HG03175 (cell line): ENCODE measurements around the gene EIF3D.

ENCODE experiments used
- ATAC-seq: cut with Tn5 transposase; IDR thresholded peaks from one replicate; pipeline ENCODE4 v1.9.1; 2021; ENCODE audit warnings: mild to moderate bottlenecking, moderate library complexity; ENCODE audit not compliant: unreplicated experiment

The EIF3D gene

GRCh38 chr22:36467946-36468345 lies 61.0 kb downstream of the EIF3D start:
- no peak for ATAC-seq

GRCh38 chr22:36467042-36467810 lies 61.7 kb downstream of the EIF3D start:
- no peak for ATAC-seq

DNA sequence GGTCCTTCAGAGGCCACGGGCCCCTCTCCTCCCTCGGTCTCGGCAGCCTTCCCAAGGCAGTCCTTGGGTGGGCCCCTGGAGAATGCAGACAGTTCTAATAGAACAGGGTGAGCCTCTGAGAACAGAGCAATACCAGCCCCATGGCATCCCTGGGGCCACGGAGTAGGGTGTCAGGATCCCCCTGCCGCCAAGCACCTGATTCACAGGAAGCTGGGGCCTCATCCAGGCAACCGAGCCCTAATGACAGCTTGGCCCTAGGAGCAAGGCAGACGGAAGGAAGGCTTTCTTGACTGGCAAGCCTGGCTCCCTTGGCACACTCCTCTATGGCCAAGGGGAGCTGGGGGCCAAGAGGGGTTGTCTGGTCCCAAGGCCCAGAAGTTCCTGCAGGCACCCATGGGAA lies 62.7 kb downstream of the EIF3D start:
- ATAC-seq: no peak

DNA sequence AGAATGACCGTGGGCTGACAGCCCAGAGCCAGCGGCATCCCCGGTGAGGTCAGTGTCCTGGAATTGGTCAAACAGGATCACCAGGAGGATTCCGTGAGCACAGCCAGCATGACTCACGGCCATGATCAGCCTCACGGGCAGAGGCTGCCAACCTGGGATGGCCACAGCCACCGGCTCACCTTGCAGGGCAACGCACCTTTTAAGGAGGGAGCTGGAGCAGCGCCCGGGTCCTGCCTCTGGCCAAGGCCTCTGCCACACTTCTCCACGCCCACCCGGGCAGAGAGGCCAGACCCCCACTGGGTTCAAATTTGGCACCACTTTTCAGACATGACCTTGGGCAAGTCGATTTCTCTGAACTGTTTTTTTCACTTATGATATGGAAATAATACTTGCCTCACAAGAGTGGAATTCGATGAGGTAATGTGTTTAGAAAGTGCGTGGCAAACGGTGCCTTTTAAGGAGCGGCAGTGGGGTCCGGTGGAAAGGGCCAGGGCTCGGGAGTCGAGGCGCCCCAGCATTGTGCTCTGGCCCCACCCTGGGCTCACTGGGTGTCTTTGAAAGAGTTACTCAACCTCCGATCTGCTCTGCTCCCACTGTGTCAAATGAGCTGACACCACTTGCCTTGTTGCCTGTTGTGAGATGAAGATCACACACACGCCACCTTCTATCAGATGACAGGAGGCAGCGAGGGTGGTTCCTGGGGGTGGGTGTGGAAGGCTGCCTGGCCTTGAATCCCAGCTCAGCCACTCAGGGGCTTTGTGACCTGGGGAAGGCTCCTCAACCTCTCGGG lies 63.5 kb downstream of the EIF3D start:
- no peak for ATAC-seq

DNA sequence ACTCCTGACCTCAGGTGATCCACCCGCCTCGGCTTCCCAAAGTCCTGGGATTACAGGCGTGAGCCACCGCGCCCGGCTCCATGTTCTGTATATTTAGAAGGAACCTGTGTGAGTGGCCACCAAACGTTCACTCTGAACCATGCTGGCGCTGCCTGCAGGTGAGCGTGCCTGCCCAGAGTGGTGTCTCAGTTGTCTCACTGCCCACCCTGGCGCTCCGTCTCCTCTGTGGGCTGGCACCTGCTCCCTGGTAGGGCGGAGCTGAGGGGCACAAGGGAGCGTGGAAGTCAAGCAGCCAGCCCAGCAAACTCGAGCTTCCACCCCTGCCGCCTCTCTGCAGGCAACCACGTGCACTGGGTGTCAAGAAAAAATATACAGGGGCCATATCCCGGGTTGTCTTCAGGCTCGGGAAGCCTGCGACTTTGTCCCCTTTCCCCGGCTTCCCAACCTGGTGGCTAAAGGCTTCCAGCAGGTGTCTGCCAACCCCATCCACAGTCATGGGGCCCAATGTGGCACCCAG lies 64.2 kb downstream of the EIF3D start:
- ATAC-seq: no peak

GRCh38 chr22:36463783-36464184 lies 65.2 kb downstream of the EIF3D start:
- ATAC-seq: no peak

- ATAC-seq: no peak
These were observed 67.0 kb downstream of the EIF3D start for GRCh38 chr22:36461665-36462649.
